ENCODE data around the gene EYS. TPM values are rescaled to one million over a fixed set of nuclear protein-coding genes. Genes with fewer than 3 reads are reported as not detected.

EYS gene
- total RNA-seq, 6 experiments from 2014 or later = 0.18 TPM; not detected in 5

DNA sequence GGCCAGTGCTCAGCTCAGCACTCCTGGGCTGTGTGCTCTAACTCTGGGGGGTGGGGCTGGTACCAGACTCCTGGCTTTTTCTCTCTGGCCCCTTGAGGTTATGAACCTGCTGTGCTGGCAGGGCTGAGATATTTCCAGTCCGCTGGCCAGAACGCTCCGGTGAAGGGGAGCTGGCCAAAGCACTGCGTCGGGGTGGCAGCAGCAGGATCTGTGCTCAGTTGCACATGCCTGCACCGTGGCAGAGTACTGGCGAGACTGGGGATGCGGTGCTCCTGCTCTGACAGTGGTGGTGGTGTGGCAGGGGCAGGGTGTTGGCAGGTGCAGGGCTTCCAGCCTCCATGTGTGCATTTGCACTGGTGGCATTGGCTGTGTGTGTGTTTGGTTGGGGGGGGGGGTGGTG lies 1697.0 kb downstream of the EYS start:
- no peak for DNase-seq
- no peaks in the 10 kb centered on the region; the same call in none of the 2 replicates for H3K27me3 Mint-ChIP-seq (ENCODE audit: insufficient read depth)
- H3K4me1 Mint-ChIP-seq (ENCODE audit: low read depth) = no peaks in the 10 kb centered on the region
- H3K36me3 Mint-ChIP-seq (ENCODE audit: low read depth) = no peaks in the 10 kb centered on the region
- H3K27ac Mint-ChIP-seq = no peak overlapping the region
- H3K4me3 Mint-ChIP-seq = no peak overlapping the region
- TF ChIP-seq, protein P1, sequence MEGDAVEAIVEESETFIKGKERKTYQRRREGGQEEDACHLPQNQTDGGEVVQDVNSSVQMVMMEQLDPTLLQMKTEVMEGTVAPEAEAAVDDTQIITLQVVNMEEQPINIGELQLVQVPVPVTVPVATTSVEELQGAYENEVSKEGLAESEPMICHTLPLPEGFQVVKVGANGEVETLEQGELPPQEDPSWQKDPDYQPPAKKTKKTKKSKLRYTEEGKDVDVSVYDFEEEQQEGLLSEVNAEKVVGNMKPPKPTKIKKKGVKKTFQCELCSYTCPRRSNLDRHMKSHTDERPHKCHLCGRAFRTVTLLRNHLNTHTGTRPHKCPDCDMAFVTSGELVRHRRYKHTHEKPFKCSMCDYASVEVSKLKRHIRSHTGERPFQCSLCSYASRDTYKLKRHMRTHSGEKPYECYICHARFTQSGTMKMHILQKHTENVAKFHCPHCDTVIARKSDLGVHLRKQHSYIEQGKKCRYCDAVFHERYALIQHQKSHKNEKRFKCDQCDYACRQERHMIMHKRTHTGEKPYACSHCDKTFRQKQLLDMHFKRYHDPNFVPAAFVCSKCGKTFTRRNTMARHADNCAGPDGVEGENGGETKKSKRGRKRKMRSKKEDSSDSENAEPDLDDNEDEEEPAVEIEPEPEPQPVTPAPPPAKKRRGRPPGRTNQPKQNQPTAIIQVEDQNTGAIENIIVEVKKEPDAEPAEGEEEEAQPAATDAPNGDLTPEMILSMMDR (IDR thresholded peaks at IDR 0.05) = no peak
- peaks cover 35% of the 10 kb centered on the region for H3K9me3 Mint-ChIP-seq

DNA sequence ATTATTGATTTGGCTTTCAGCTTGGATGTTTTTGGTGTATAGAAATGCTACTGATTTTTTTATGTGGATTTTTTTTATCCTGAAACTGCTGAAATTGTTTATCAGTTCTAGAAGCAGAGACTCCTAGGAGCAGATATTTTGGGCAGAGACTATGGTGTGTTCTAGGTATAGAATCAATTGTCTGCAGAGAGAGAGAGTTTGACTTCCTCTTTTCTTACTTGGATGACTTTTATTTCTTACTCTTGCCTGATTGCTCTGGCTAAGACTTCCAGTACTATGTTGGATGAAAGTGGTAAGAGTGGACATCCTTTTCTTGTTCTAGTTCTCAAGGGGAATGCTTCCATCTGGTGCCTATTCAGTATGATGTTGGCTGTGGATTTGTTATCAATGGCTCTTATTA lies 1700.8 kb downstream of the EYS start:
- TF ChIP-seq, protein P1 (IDR thresholded peaks at IDR 0.05) = no peak
- no peaks in the 10 kb centered on the region for H3K4me1 Mint-ChIP-seq (ENCODE audit: low read depth)
- peaks cover 35% of the 10 kb centered on the region for H3K9me3 Mint-ChIP-seq
- no peak overlapping the region for H3K27ac Mint-ChIP-seq
- no peak for DNase-seq
- H3K27me3 Mint-ChIP-seq (ENCODE audit: insufficient read depth) = no peaks in the 10 kb centered on the region; the same call in none of the 2 replicates
- no peaks in the 10 kb centered on the region for H3K36me3 Mint-ChIP-seq (ENCODE audit: low read depth)
- no peak overlapping the region for H3K4me3 Mint-ChIP-seq

DNA sequence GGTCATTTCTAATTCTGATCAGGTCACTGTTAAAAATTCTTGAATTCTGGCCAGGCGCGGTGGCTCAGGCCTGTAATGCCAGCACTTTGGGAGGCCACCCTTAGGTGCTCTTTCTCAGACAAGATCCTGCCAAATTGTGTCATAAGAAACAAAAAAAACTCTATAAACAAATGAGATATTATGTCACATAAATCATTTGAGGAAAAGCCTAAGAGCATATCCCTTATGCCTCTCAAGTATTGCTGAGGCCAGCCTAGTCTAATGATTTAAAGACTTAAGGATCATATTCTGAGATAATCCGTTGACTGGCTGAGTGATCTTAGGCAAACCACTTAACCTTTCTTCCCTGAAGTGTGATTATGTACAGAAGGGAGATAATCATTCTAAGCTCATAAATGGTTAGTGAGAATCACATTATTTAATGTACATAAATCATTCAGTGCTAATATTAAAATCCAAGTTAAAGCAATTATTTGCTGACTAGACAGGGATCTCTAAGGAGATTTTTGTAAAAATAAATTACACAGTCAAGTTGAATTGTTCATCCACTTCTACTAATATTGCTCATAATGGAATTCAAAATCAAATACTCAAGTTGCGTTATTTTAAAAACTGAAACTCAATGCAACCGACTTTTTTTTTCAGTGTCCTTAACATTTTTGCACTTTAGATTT lies 1706.1 kb downstream of the EYS start:
- Mint-ChIP-seq H3K4me1 (ENCODE audit: low read depth) (no peaks in the 10 kb centered on the region), H3K27ac (no peak overlapping the region), H3K27me3 (ENCODE audit: insufficient read depth) (no peaks in the 10 kb centered on the region; the same call in 1 of the 2 replicates), H3K36me3 (ENCODE audit: low read depth) (no peaks in the 10 kb centered on the region), H3K9me3 (peaks cover 7% of the 10 kb centered on the region), H3K4me3 (no peak overlapping the region)
- TF ChIP-seq, protein P1 (IDR thresholded peaks at IDR 0.05) = no peak
- no peak for DNase-seq

DNA sequence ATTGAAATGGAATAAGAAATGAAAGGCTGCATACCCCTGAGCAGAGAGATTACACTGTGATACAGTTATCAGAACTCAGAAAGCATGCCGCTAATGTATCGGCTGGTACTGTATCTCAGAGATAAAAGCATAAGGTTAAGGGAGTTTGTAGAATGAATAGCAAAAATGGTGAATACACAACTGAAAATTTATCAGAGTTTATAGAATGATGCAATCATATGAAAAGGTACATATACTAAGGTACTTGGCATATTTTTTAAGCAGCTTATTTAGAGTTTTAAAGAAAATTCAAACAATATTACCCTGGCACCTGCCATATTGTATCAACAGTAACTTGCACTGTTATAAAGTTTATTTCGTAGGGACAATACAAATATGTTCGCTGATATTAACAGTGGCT lies 1707.4 kb downstream of the EYS start:
- H3K27me3 Mint-ChIP-seq (ENCODE audit: insufficient read depth) = no peaks in the 10 kb centered on the region; the same call in 1 of the 2 replicates
- H3K4me1 Mint-ChIP-seq (ENCODE audit: low read depth) = no peaks in the 10 kb centered on the region
- H3K4me3 Mint-ChIP-seq = no peak overlapping the region
- TF ChIP-seq, protein P1 (IDR thresholded peaks at IDR 0.05) = no peak
- H3K9me3 Mint-ChIP-seq = peaks cover 6% of the 10 kb centered on the region
- no peak overlapping the region for H3K27ac Mint-ChIP-seq
- no peaks in the 10 kb centered on the region for H3K36me3 Mint-ChIP-seq (ENCODE audit: low read depth)
- DNase-seq = no peak

DNA sequence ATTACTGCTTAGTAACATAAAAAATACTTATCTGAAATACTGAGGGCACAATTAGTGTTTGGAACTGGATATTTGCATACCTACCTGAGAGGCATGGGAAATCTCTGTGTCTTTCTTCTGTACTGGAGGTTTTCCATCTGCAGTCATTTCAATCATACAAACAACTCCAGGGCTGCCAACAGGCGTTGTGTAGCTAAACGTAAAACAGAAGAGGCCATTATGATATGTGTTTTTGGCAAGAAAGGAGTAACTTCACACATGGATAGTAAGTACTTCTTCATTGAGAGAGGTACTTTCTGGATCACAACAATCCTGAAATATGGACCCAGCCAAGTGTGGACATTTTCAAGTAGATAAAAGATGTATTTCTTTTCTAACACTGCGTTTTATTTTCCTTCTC lies 1708.0 kb downstream of the EYS start:
- H3K27ac Mint-ChIP-seq = no peak overlapping the region
- no peak overlapping the region for H3K4me3 Mint-ChIP-seq
- TF ChIP-seq, protein P1 (IDR thresholded peaks at IDR 0.05) = no peak
- H3K36me3 Mint-ChIP-seq (ENCODE audit: low read depth) = no peaks in the 10 kb centered on the region
- no peaks in the 10 kb centered on the region; the same call in 1 of the 2 replicates for H3K27me3 Mint-ChIP-seq (ENCODE audit: insufficient read depth)
- DNase-seq = no peak
- no peaks in the 10 kb centered on the region for H3K4me1 Mint-ChIP-seq (ENCODE audit: low read depth)
- peaks cover 6% of the 10 kb centered on the region for H3K9me3 Mint-ChIP-seq

Data from HFFc6 (cell line).